Measurements from ENCODE around the gene GRAMD1B.

- TF ChIP-seq POLR2A (IDR thresholded peaks at IDR 0.05): no peak
- no peak for TF ChIP-seq CTCF (IDR thresholded peaks at IDR 0.05 in 4 of 5, conservative IDR thresholded peaks at IDR 0.05 in 1 of 5)
Observed at GRCh38 chr11:123393312-123393927, 36.6 kb upstream of the GRAMD1B start.

All from gastrocnemius medialis (tissue), 4 donors.